GM12878 (cell line): ENCODE data around the gene BEX1. TPM values are rescaled to one million over a fixed set of nuclear protein-coding genes. Genes with fewer than 3 reads are reported as not detected.

Experiments used
- ATAC-seq: fragments of 200-7000 bp; cut with Tn5 transposase; 3 replicates; pipeline ENCODE4 v1.9.1; 2020; ENCODE audit warnings: mild to moderate bottlenecking, moderate library complexity
- BruUV-seq: library from RNA; stranded (reverse); fragments of 400-500 nt; replicated peaks from 2 replicates; lab custom pipeline; 2021; lab: Mats Ljungman, UMichigan
- CTCF ChIA-PET: fragments of 300-600 bp; sonication (Branson Sonifier 250); formaldehyde crosslinking; extraction: SDS; loops from one replicate; lab custom pipeline; 2021; ENCODE audit warnings: inconsistent platforms; lab: Yijun Ruan, JAX
- POLR2A ChIA-PET: fragments of 350-600 bp; formaldehyde crosslinking; extraction: SDS; loops from one replicate; lab custom pipeline; 2021; ENCODE audit warnings: inconsistent platforms; lab: Charles Lee
- RAD21 ChIA-PET: fragments of 300-600 bp; sonication (Branson Sonifier 250); formaldehyde crosslinking; loops from one replicate; lab custom pipeline; 2023; ENCODE audit warnings: antibody characterized with exemption; ENCODE audit not compliant: unreplicated experiment; lab: Charles Lee
- SMC1A ChIA-PET: fragments of 300-600 bp; sonication (Branson Sonifier 250); formaldehyde crosslinking; loops from one replicate; lab custom pipeline; 2023; ENCODE audit not compliant: unreplicated experiment, uncharacterized antibody; lab: Charles Lee
- DNase-seq: peaks from one replicate; pipeline ENCODE4 v3.0.0-alpha.2; 2011; ENCODE audit warnings: low read depth, low spot score
- FAIRE-seq: peaks from 3 replicates; lab custom pipeline; 2011; peaks lifted over from hg19 to GRCh38; lab: Jason Lieb, UNC
- H2AFZ ChIP-seq: 2 replicates; pipeline ENCODE4 v1.6.0; 2011; ENCODE audit warnings: low read depth, low read length, control low read depth; ENCODE audit not compliant: control insufficient read depth
- H3K27ac ChIP-seq: 2 replicates; pipeline ENCODE4 v1.5.1; 2011; ENCODE audit warnings: control low read depth; ENCODE audit not compliant: control insufficient read depth, insufficient read depth
- H3K27me3 ChIP-seq, 2 experiments: replicated peaks in 1 of 2; 2 replicates each; pipeline versions ENCODE4 v1.6.0 to v1.6.1; 2011; ENCODE audit warnings: low read length in 1 of 2; ENCODE audit not compliant: control insufficient read depth in 2 of 2, insufficient read depth in 2 of 2
- H3K36me3 ChIP-seq, 2 experiments: 2 replicates each; pipeline ENCODE4 v1.5.1; 2011; ENCODE audit warnings: low read length in 1 of 2; ENCODE audit not compliant: control insufficient read depth in 2 of 2, insufficient read depth in 2 of 2
- H3K4me1 ChIP-seq: 2 replicates; pipeline ENCODE4 v1.6.1; 2011; ENCODE audit warnings: mild to moderate bottlenecking, low read length, moderate library complexity, mixed read lengths; ENCODE audit not compliant: control insufficient read depth, insufficient read depth
- H3K4me2 ChIP-seq: 2 replicates; pipeline ENCODE4 v1.6.0; 2011; ENCODE audit warnings: control low read depth; ENCODE audit not compliant: control insufficient read depth, insufficient read depth
- H3K4me3 ChIP-seq: fragments of 200-600 bp; sonication (generic); 2 replicates; pipeline ENCODE4 v1.5.1; 2016
- H3K79me2 ChIP-seq: 2 replicates; pipeline ENCODE4 v1.6.0; 2011; ENCODE audit warnings: low read length; ENCODE audit not compliant: control insufficient read depth, insufficient read depth
- H3K9ac ChIP-seq: 2 replicates; pipeline ENCODE4 v1.8.0; 2011; ENCODE audit warnings: low read length, control low read depth, mixed read lengths; ENCODE audit not compliant: control insufficient read depth, insufficient read depth
- H3K9me3 ChIP-seq: replicated peaks from 3 replicates; pipeline ENCODE4 v1.5.1; 2011; ENCODE audit warnings: mild to moderate bottlenecking, low read length; ENCODE audit not compliant: control insufficient read depth, insufficient read depth
- H4K20me1 ChIP-seq: 2 replicates; pipeline ENCODE4 v1.6.0; 2011; ENCODE audit not compliant: control insufficient read depth, insufficient read depth
- BMI1 ChIP-seq: fragments of 450-650 bp; IDR thresholded peaks from 2 replicates; pipeline ENCODE4 v1.6.1; 2016; ENCODE audit warnings: mild to moderate bottlenecking, moderate library complexity, borderline replicate concordance
- CBFB ChIP-seq: IDR thresholded peaks from 2 replicates; pipeline ENCODE4 v1.6.1; 2016; ENCODE audit warnings: antibody characterized with exemption, low read depth
- CREB1 ChIP-seq: IDR thresholded peaks from 2 replicates; pipeline ENCODE4 v1.6.1; 2012; ENCODE audit warnings: low read depth, mild to moderate bottlenecking, inconsistent platforms
- MAX ChIP-seq: IDR thresholded peaks from 2 replicates; pipeline ENCODE4 v1.6.1; 2012; ENCODE audit warnings: low read depth, low read length, improper control_type of control experiment
- MYB ChIP-seq: fragments of 150-350 bp; IDR thresholded peaks from 2 replicates; pipeline ENCODE4 v1.6.1; 2014; ENCODE audit warnings: mild to moderate bottlenecking, low read depth, low read length, borderline replicate concordance
- NBN ChIP-seq: fragments of 450-650 bp; IDR thresholded peaks from 2 replicates; pipeline ENCODE4 v1.6.1; 2016
- PBX3 ChIP-seq: IDR thresholded peaks from 2 replicates; pipeline ENCODE4 v1.6.1; 2011; ENCODE audit warnings: mild to moderate bottlenecking, low read depth, low read length, moderate library complexity; ENCODE audit not compliant: insufficient replicate concordance
- PML ChIP-seq: IDR thresholded peaks from 2 replicates; pipeline ENCODE4 v1.6.1; 2012; ENCODE audit warnings: low read length, inconsistent platforms
- PRDM15 ChIP-seq: fragments of 450-650 bp; formaldehyde crosslinking; IDR thresholded peaks from 2 replicates; pipeline ENCODE4 v1.4.0; 2020; ENCODE audit warnings: mild to moderate bottlenecking, moderate library complexity
- RCOR1 ChIP-seq: conservative IDR thresholded peaks from 2 replicates; pipeline ENCODE4 v1.6.1; 2012; ENCODE audit warnings: low read depth, low read length, improper control_type of control experiment
- RELA ChIP-seq: fragments of 450-650 bp; IDR thresholded peaks from 2 replicates; pipeline ENCODE4 v1.8.0; 2014; ENCODE audit warnings: borderline replicate concordance; ENCODE audit not compliant: partially characterized antibody
- RELB ChIP-seq: fragments of 450-650 bp; IDR thresholded peaks from 2 replicates; pipeline ENCODE4 v1.6.1; 2017; ENCODE audit warnings: low read depth, mild to moderate bottlenecking, moderate library complexity
- RFX5 ChIP-seq: IDR thresholded peaks from 2 replicates; pipeline ENCODE4 v1.6.1; 2011; ENCODE audit warnings: low read depth, low read length, improper control_type of control experiment
- RUNX3 ChIP-seq: IDR thresholded peaks from 2 replicates; pipeline ENCODE4 v1.6.1; 2012; ENCODE audit warnings: low read length, inconsistent platforms
- STAT1 ChIP-seq: fragments of 450-650 bp; conservative IDR thresholded peaks from 2 replicates; pipeline ENCODE4 v1.6.1; 2014; ENCODE audit warnings: antibody characterized with exemption, mild to moderate bottlenecking
- WGBS: methylation state at CpG from one replicate; pipeline ENCODE4 v1.1.6; 2016; ENCODE audit warnings: low lambda C conversion rate; ENCODE audit not compliant: insufficient replicate concordance, insufficient coverage; ENCODE audit errors: missing lambda C conversion rate; 5-methylcytosine and 5-hydroxymethylcytosine counted together
- in situ Hi-C: fragments of 300-500 bp; cut with MboI; formaldehyde crosslinking; loops from 9 replicates; pipeline ENCODE4 v1.14.3; 2018; ENCODE audit warnings: mixed read lengths
- intact Hi-C: fragments of 100-400 bp; cut with micrococcal nuclease; formaldehyde crosslinking; loops from one replicate; pipeline ENCODE4 v1.14.2; 2022; ENCODE audit not compliant: unreplicated experiment
- polyA plus RNA-seq, 11 experiments: library from polyadenylated mRNA; depleted of rRNA in 4 of 11; unstranded in 6 of 11; stranded (reverse) in 5 of 11; fragments of >200 nt; fragmentation: Nextera tagmentation in 4 of 11; fragmentation: Illumina TruSeq in 1 of 11; extraction: Ambion mirVana in 4 of 11; extraction: Trizol in 1 of 11; gene quantifications; 1 replicate in 1 of 11; 2 replicates in 10 of 11; pipeline versions ENCODE4 v1.2.1 to v1.2.3, GENCODE V29; 2011 to 2016; ENCODE audit warnings: inconsistent platforms in 2 of 11, missing spikeins in 2 of 11, low read depth in 1 of 11
- total RNA-seq, 4 experiments: library from RNA; depleted of rRNA in 3 of 4; stranded (reverse); fragments of >200 nt in 3 of 4; fragmentation: Illumina TruSeq in 1 of 4; extraction: Trizol in 1 of 4; gene quantifications; 2 replicates each; pipeline versions ENCODE4 v1.2.1 to v1.2.3, GENCODE V29; 2013 to 2021

The BEX1 gene
- total and polyA plus RNA-seq, 10 of the 15 experiments (the other 5 are each of a cell fraction or from before 2014, with no cell fraction given), result 0.19 to 3.8 TPM; not detected in 8

GRCh38 chrX:103081051-103081450, 17.1 kb upstream of the BEX1 start:
- no peak overlapping the region for H3K9ac ChIP-seq
- ChIA-PET SMC1A (no interaction called here), CTCF (no interaction called here), POLR2A (no interaction called here), RAD21 (no interaction called here)
- H2AFZ ChIP-seq, result no peak overlapping the region
- H3K36me3 ChIP-seq, result no peaks in the 10 kb centered on the region
- no peak for ATAC-seq
- H4K20me1 ChIP-seq, result no peaks in the 10 kb centered on the region
- no peaks in the 10 kb centered on the region for H3K27me3 ChIP-seq
- intact Hi-C loops, result no loop called here
- in situ Hi-C loops, result no loop called here
- no peak for FAIRE-seq
- no peak overlapping the region for H3K4me2 ChIP-seq
- H3K4me3 ChIP-seq, result no peak overlapping the region
- TF ChIP-seq CBFB (no peak), BMI1 (no peak), NBN (no peak), RELB (no peak), CREB1 (no peak), PBX3 (no peak), PRDM15 (no peak), MAX (no peak), RUNX3 (no peak), MYB (no peak), RCOR1 (no peak), RELA (no peak), STAT1 (no peak), PML (no peak), RFX5 (no peak)
- WGBS, result 16% methylated on average over 6 of the region's 6 CpGs
- H3K79me2 ChIP-seq, result no peaks in the 10 kb centered on the region
- no peak for DNase-seq
- H3K4me1 ChIP-seq, result no peaks in the 10 kb centered on the region
- BruUV-seq, result no TSS peak
- no peak overlapping the region for H3K27ac ChIP-seq
- H3K9me3 ChIP-seq, result no peaks in the 10 kb centered on the region
